GM18507 (cell line): ENCODE data around the gene CLASP1.

Source experiments
- DNase-seq: peaks from one replicate; pipeline ENCODE4 v3.0.0; 2011; ENCODE audit warnings: low read depth; ENCODE audit not compliant: insufficient read length; ENCODE audit errors: extremely low spot score
- FAIRE-seq: peaks from 2 replicates; lab custom pipeline; 2011; peaks lifted over from hg19 to GRCh38; lab: Jason Lieb, UNC

The CLASP1 gene

DNA sequence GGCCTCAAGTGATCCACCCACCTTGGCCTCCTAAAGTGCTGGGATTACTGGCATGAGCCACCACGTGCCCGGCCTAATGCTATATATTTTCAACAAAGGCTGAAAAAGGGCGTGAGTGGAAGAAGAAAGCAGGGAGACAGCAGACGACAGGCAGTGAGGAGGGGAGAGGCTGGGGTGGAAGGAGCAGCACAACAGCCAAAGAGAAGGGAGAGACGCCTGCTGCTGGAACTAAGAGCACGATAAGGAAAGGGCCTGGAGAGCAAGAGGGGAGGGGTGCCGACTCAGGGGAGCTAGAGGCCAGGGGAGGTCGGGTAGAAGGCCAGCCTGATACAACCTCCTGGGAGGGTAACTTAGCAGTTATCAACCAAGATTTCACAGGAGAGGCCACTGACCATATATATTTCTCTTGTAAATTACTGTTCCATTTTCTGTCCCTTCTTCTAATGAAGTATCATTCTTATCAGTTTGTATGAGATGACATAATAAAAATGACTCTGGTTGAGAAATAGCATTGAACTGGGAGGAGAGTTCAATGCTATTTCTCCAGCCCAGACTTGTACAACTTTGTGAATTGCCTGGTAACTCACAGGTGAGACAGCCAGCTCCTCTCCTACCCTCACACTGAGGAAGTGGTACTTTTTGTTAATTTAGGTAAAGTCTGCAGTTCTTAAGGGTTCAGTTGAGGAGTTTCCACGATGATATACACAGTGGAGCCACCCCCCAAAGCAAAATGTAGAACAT is 124.4 kb downstream of the CLASP1 start:
- FAIRE-seq, result no peak
- no peak for DNase-seq

DNA sequence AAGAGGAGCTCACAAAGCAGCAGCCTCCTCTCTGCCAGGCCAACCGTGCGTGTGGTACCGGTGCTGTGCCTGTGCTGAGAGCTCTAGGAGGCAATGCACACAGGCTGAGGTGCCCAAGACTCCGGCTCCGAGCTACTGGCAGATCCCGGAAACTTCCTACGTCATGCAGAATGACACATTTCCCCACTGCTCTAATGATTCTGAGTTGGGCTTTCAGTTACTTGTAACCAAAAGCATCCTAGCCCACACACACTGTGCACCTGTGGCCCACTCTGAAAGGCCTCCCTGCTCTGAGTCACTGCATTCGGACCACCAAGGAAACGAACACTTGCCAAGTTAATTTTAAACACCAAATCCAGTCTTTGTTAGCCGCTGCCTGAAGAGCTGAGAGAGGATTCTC is 127.9 kb downstream of the CLASP1 start:
- FAIRE-seq, result no peak
- no peak for DNase-seq

GRCh38 chr2:121520641-121520994 is 128.6 kb downstream of the CLASP1 start:
- no peak for FAIRE-seq

DNA sequence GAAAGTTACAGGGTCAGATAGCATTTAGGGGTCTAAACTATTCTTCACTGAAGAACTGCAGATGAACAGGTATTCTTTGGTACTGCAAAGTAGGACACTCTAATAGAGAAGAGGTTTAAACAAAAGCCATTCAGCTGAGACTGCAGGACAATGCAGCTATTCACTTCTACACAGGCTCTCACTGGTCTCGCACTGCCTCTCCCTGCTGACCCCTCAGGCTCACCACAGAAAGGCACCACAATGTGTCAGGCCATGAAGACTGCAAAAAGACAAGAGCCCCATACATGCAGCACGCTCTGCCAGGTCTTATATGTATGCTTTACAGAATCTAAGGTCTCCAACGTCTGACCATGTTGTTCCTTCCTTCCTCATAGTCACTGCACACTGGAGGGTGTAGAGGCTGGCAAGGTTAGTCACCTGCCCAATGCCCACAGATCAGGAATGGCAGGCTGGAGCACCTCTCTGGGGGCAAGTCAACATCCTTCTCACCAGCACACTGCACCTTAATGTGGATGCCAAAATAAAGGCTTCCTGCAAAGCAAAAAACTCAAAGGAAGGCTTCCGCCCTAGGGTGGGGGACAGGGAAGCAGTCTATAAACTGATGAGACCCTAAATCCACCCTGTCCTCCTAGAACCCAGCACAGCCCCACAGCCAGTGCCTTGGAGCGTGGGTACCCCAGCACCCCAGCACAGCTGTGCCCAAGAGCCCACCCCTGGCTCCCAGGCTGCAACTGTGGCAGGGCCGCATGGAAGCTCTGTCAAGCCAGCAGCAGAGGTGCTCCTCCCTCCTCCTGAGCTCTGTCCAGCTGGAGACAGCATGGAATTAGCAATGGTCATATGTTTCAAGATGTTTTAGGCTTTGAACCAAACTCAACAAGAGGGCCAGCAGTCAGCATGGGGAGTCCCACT is 129.3 kb downstream of the CLASP1 start:
- DNase-seq, result no peak
- FAIRE-seq, result no peak

More at GRCh38 chr2:121520641-121520994, 128.6 kb downstream of the CLASP1 start:
- DNase-seq, result no peak

- FAIRE-seq (no peak), DNase-seq (no peak)
Observed at GRCh38 chr2:121519153-121519552, 130.1 kb downstream of the CLASP1 start.

DNA sequence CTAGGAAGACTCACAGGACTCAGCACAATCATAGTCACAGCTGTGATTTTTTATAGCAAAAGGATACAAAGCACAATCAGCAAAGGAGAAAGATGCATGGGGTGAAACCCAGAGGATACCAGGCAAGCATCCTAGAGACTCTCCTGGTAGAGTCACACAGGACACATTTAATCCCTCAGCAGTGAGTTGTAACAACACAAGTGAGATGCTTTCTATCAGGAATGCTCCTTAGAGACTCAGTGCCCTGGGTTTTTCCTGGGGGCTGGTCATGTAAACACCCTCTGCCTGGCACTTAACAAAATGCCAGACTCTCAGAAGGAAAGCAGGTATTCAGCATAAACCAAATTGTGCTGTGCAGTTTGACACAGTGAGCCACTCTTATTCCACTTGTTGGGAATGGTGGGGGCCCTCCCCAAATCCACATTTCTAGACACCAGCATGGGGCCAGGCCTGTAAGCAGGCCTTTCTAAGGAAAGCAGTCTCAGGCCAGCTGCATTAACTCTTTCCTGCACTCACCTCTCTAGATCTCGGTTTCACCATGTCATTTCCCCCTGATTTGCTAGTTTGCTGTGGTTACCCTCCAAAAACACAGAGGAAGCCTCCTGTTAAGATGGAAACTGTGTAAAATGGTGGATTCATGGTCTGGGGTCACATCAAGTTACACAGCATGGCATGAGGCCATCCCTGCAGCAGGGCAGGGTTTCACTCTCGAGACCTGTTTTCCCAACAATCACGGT is 135.5 kb downstream of the CLASP1 start:
- no peak for FAIRE-seq
- DNase-seq, result no peak

- FAIRE-seq (no peak), DNase-seq (no peak)
Observed at GRCh38 chr2:121510857-121511256, 138.4 kb downstream of the CLASP1 start.

DNA sequence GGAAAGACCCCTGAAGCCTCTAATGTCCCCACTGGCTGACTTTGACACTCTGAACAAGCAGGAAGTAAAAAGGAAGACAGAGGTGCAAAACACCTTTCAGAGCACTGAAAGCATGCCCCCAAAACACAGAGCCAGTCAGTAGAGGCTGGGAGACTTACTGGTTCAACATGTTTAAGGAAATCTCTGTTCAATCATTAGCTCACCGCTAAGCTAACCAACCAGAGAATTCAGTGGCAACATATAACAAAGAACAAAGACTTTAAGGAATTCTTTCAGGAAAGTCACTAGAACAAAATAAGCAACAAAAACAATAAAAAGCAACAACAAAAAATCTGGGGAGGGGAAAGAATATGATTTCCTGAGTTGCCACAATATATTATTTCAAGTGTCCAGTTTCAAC is 142.6 kb downstream of the CLASP1 start:
- DNase-seq, result no peak
- FAIRE-seq, result no peak

- FAIRE-seq, result no peak
- DNase-seq, result no peak
Observed at GRCh38 chr2:121505986-121506586, 143.2 kb downstream of the CLASP1 start.

- FAIRE-seq, result peak; percentile 42
Observed at GRCh38 chr2:121505005-121505404, 144.3 kb downstream of the CLASP1 start.

GRCh38 chr2:121504316-121504715 is 144.9 kb downstream of the CLASP1 start:
- DNase-seq (no peak), FAIRE-seq (no peak)

More at GRCh38 chr2:121505005-121505404, 144.3 kb downstream of the CLASP1 start:
- DNase-seq, result no peak

- DNase-seq (no peak), FAIRE-seq (no peak)
Observed at GRCh38 chr2:121502781-121503180, 146.5 kb downstream of the CLASP1 start.

DNA sequence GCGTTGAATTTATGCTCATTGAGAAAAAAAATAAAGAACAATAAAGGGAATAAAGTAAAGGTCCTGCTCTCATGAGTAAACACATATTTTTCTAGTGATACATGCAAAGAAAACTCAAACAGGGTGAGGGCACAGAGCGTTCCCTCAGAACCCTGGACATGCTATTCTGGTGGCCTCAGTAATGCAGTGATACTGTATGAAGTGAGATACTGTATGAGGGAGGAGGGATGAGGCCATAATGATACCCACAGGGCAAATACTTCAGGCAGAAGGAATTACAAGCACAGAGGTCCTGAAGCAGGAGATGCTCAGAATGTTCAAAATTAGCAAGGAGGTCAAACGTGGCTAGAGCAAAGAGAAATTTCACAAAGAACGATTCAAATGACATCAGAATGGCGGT is 147.0 kb downstream of the CLASP1 start:
- no peak for FAIRE-seq
- no peak for DNase-seq

DNA sequence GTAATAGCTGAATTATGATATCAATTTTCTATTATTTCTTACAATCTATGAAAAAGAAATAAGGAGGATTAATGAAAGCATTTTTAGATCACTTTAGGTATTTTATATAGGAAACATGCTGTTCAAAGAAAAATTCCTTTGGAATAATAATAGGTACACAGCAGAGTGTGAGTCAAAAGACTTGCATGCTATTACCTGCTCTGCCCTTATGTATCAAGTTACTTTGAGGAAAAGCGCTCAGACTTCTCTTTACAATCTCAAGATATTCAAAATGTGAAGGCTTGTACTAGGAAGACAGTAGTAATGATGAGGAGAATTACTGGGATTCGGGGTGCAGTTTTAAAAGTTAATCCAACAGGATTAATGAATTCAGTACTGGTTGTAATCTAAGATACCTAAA is 147.7 kb downstream of the CLASP1 start:
- DNase-seq (no peak), FAIRE-seq (no peak)

DNA sequence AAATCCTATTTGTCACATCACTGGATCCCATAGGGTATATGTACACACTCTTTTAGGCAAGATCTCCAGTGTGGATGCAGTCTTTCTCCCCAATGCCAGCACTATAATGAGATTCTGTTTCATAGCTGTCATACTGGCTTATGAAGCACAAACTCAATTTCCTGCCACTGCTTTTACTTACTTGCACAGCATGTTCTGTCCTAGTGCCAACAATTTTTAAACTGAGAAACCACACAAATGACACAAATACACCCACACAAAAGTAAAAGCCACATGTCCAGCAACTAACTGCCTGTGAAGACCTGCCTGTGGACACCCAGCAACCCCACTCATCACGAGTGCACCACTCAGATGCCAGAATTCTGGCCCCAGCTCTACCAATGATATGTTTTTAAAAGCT is 148.2 kb downstream of the CLASP1 start:
- FAIRE-seq (peak; percentile 38), DNase-seq (no peak)

- FAIRE-seq, result no peak
- DNase-seq, result no peak
Observed at GRCh38 chr2:121498731-121499130, 150.5 kb downstream of the CLASP1 start.

- FAIRE-seq (no peak), DNase-seq (no peak)
Observed at GRCh38 chr2:121492409-121492808, 156.9 kb downstream of the CLASP1 start.

- FAIRE-seq (no peak), DNase-seq (no peak)
Observed at GRCh38 chr2:121491518-121491917, 157.7 kb downstream of the CLASP1 start.

DNA sequence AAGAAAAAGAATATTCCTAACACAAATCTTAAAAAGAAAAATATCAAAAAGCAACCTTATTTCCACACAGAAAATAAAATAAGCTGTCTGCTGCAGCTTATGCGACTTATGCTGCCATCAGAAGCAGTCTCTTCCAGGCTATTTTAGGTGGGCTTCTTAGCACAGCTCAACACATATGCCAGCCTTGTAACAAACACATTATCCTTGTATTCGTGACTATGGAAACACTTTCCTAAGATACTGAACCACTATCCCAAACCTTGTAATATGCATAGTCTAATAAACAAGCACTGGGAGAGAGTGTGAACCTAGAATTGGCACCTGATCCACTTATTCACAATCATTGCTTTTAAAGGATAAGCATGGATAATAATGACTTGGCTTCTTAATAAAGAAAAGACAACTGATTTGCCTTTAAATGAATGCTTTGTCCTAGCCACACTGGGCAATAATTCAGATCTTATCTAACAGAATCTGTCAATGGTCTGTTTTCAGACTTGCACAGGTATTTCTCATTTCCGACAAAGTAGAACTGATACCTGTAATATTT is 158.6 kb downstream of the CLASP1 start:
- no peak for DNase-seq

More for the DNA sequence above, 158.6 kb downstream of the CLASP1 start:
- FAIRE-seq, result no peak
